ENCODE results near the gene ITIH5. TPM values are rescaled to one million over a fixed set of nuclear protein-coding genes. Genes with fewer than 3 reads are reported as not detected.

Gene ITIH5
- total RNA-seq, 1 donor from 2014 or later, result 4.0 TPM

GRCh38 chr10:7529638-7530037 lies 137.1 kb downstream of the ITIH5 start:
- Mint-ChIP-seq H3K4me1 (ENCODE audit: low read depth, unreplicated experiment) (no peaks in the 10 kb centered on the region), H3K4me3 (ENCODE audit: unreplicated experiment) (no peak overlapping the region), H3K36me3 (ENCODE audit: low read depth, unreplicated experiment) (no peaks in the 10 kb centered on the region), H3K27ac (ENCODE audit: unreplicated experiment) (no peak overlapping the region), H3K9me3 (ENCODE audit: unreplicated experiment) (no peaks in the 10 kb centered on the region), H3K27me3 (ENCODE audit: low read depth, unreplicated experiment) (peaks cover 22% of the 10 kb centered on the region)
- no peak overlapping the region for H3K4me3 ChIP-seq (ENCODE audit: insufficient read depth, low read depth, low read length)
- H4K20me1 ChIP-seq (ENCODE audit: insufficient read depth, low read length), result no peaks in the 10 kb centered on the region
- no peak overlapping the region for H3K9ac ChIP-seq (ENCODE audit: low read length)
- DNase-seq (ENCODE audit: low read depth) (no peak), FAIRE-seq (no peak)
- no peak overlapping the region for H3K27ac ChIP-seq (ENCODE audit: low read depth, low read length)
- H3K79me2 ChIP-seq (ENCODE audit: insufficient read depth, low read length), result no peaks in the 10 kb centered on the region
- no peak for TF ChIP-seq CTCF (IDR thresholded peaks at IDR 0.05; ENCODE audit: insufficient read depth, low read depth, low read length)
- no peak for TF ChIP-seq EZH2 (IDR thresholded peaks at IDR 0.05; ENCODE audit: insufficient read depth, low read length)
- no peaks in the 10 kb centered on the region for H3K4me1 ChIP-seq (ENCODE audit: insufficient read depth, low read length)
- peaks cover 22% of the 10 kb centered on the region for H3K27me3 ChIP-seq (ENCODE audit: insufficient read depth, low read length)
- no peak overlapping the region for H2AFZ ChIP-seq (ENCODE audit: low read depth, low read length)
- no peak overlapping the region for H3K4me2 ChIP-seq (ENCODE audit: low read length)
- no peaks in the 10 kb centered on the region for H3K9me3 ChIP-seq (ENCODE audit: insufficient read depth, low read depth, low read length)
- H3K36me3 ChIP-seq (ENCODE audit: insufficient read depth, low read length), result no peaks in the 10 kb centered on the region

- no peaks in the 10 kb centered on the region for H3K36me3 ChIP-seq (ENCODE audit: insufficient read depth, low read length)
- FAIRE-seq (no peak), DNase-seq (ENCODE audit: low read depth) (no peak)
- Mint-ChIP-seq H3K4me1 (ENCODE audit: low read depth, unreplicated experiment) (no peaks in the 10 kb centered on the region), H3K9me3 (ENCODE audit: unreplicated experiment) (no peaks in the 10 kb centered on the region), H3K27ac (ENCODE audit: unreplicated experiment) (no peak overlapping the region), H3K36me3 (ENCODE audit: low read depth, unreplicated experiment) (no peaks in the 10 kb centered on the region), H3K4me3 (ENCODE audit: unreplicated experiment) (no peak overlapping the region), H3K27me3 (ENCODE audit: low read depth, unreplicated experiment) (peaks cover 36% of the 10 kb centered on the region)
- H4K20me1 ChIP-seq (ENCODE audit: insufficient read depth, low read length), result no peaks in the 10 kb centered on the region
- H3K79me2 ChIP-seq (ENCODE audit: insufficient read depth, low read length), result no peaks in the 10 kb centered on the region
- no peaks in the 10 kb centered on the region for H3K9me3 ChIP-seq (ENCODE audit: insufficient read depth, low read depth, low read length)
- no peak overlapping the region for H3K27ac ChIP-seq (ENCODE audit: low read depth, low read length)
- H3K27me3 ChIP-seq (ENCODE audit: insufficient read depth, low read length), result peaks cover 24% of the 10 kb centered on the region
- TF ChIP-seq EZH2 (IDR thresholded peaks at IDR 0.05; ENCODE audit: insufficient read depth, low read length), result no peak
- TF ChIP-seq CTCF (IDR thresholded peaks at IDR 0.05; ENCODE audit: insufficient read depth, low read depth, low read length), result no peak
- no peak overlapping the region for H3K4me2 ChIP-seq (ENCODE audit: low read length)
- H3K9ac ChIP-seq (ENCODE audit: low read length), result no peak overlapping the region
- no peak overlapping the region for H2AFZ ChIP-seq (ENCODE audit: low read depth, low read length)
- H3K4me3 ChIP-seq (ENCODE audit: insufficient read depth, low read depth, low read length), result no peak overlapping the region
- H3K4me1 ChIP-seq (ENCODE audit: insufficient read depth, low read length), result no peaks in the 10 kb centered on the region
Measured at GRCh38 chr10:7527468-7527867, 139.3 kb downstream of the ITIH5 start.

- no peak for FAIRE-seq
- Histone ChIP-seq H3K4me2 (ENCODE audit: low read length) (no peak overlapping the region), H3K9ac (ENCODE audit: low read length) (no peak overlapping the region), H4K20me1 (ENCODE audit: insufficient read depth, low read length) (no peaks in the 10 kb centered on the region), H3K27me3 (ENCODE audit: insufficient read depth, low read length) (peaks cover 19% of the 10 kb centered on the region), H3K9me3 (ENCODE audit: insufficient read depth, low read depth, low read length) (no peaks in the 10 kb centered on the region), H3K79me2 (ENCODE audit: insufficient read depth, low read length) (no peaks in the 10 kb centered on the region), H2AFZ (ENCODE audit: low read depth, low read length) (no peak overlapping the region), H3K4me1 (ENCODE audit: insufficient read depth, low read length) (no peaks in the 10 kb centered on the region), H3K4me3 (ENCODE audit: insufficient read depth, low read depth, low read length) (no peak overlapping the region), H3K27ac (ENCODE audit: low read depth, low read length) (no peak overlapping the region), H3K36me3 (ENCODE audit: insufficient read depth, low read length) (no peaks in the 10 kb centered on the region)
- no peaks in the 10 kb centered on the region for H3K36me3 Mint-ChIP-seq (ENCODE audit: low read depth, unreplicated experiment)
- H3K9me3 Mint-ChIP-seq (ENCODE audit: unreplicated experiment), result no peaks in the 10 kb centered on the region
- H3K27ac Mint-ChIP-seq (ENCODE audit: unreplicated experiment), result no peak overlapping the region
- no peak for TF ChIP-seq EZH2 (IDR thresholded peaks at IDR 0.05; ENCODE audit: insufficient read depth, low read length)
- TF ChIP-seq CTCF (IDR thresholded peaks at IDR 0.05; ENCODE audit: insufficient read depth, low read depth, low read length), result no peak
- peaks cover 29% of the 10 kb centered on the region for H3K27me3 Mint-ChIP-seq (ENCODE audit: low read depth, unreplicated experiment)
- H3K4me3 Mint-ChIP-seq (ENCODE audit: unreplicated experiment), result no peak overlapping the region
- H3K4me1 Mint-ChIP-seq (ENCODE audit: low read depth, unreplicated experiment), result no peaks in the 10 kb centered on the region
- DNase-seq (ENCODE audit: low read depth), result no peak
Measured at GRCh38 chr10:7526017-7526400, 140.8 kb downstream of the ITIH5 start.
